Hepatocyte (in vitro differentiated cells): ENCODE data around the gene KCNIP2. TPM values are rescaled to one million over a fixed set of nuclear protein-coding genes. Genes with fewer than 3 reads are reported as not detected.

ENCODE experiments used
- DNase-seq: peaks from one replicate; pipeline ENCODE4 v3.0.0-alpha.2; 2016; ENCODE audit warnings: low spot score
- H2AFZ ChIP-seq: fragments of 200-600 bp; sonication (generic); 2 replicates; pipeline ENCODE4 v1.6.0; 2016; ENCODE audit warnings: antibody characterized with exemption, mild to moderate bottlenecking
- H3K27ac ChIP-seq: fragments of 200-600 bp; sonication (generic); 2 replicates; pipeline ENCODE4 v1.5.1; 2016; ENCODE audit warnings: mild to moderate bottlenecking
- H3K27me3 ChIP-seq: fragments of 200-600 bp; sonication (generic); 2 replicates; pipeline ENCODE4 v1.6.1; 2016
- H3K36me3 ChIP-seq: fragments of 200-600 bp; sonication (generic); replicated peaks from 2 replicates; pipeline ENCODE4 v1.5.1; 2016; ENCODE audit warnings: low read depth; ENCODE audit not compliant: insufficient read depth
- H3K4me1 ChIP-seq: fragments of 200-600 bp; sonication (generic); 2 replicates; pipeline ENCODE4 v1.5.1; 2016; ENCODE audit warnings: mild to moderate bottlenecking, moderate library complexity; ENCODE audit not compliant: insufficient read depth
- H3K4me2 ChIP-seq: fragments of 200-600 bp; sonication (generic); 2 replicates; pipeline ENCODE4 v1.6.0; 2016
- H3K4me3 ChIP-seq: fragments of 200-600 bp; sonication (generic); 2 replicates; pipeline ENCODE4 v1.5.1; 2016; ENCODE audit warnings: mild to moderate bottlenecking
- H3K79me2 ChIP-seq: fragments of 200-600 bp; sonication (generic); 2 replicates; pipeline ENCODE4 v1.6.0; 2017; ENCODE audit warnings: mild to moderate bottlenecking
- H3K9me2 ChIP-seq: fragments of 200-600 bp; sonication (generic); replicated peaks from 2 replicates; pipeline ENCODE4 v1.6.0; 2017; ENCODE audit warnings: mild to moderate bottlenecking; ENCODE audit not compliant: insufficient read depth
- H3K9me3 ChIP-seq: fragments of 200-600 bp; sonication (generic); 2 replicates; pipeline ENCODE4 v1.5.1; 2016; ENCODE audit warnings: low read depth, mild to moderate bottlenecking
- H4K20me1 ChIP-seq: fragments of 200-600 bp; sonication (generic); 2 replicates; pipeline ENCODE4 v1.6.0; 2016; ENCODE audit warnings: mild to moderate bottlenecking; ENCODE audit not compliant: insufficient read depth, poor library complexity, severe bottlenecking
- EZH2 ChIP-seq: fragments of 200-600 bp; sonication (generic); IDR thresholded peaks from 2 replicates; pipeline ENCODE4 v1.6.1; 2016; ENCODE audit warnings: antibody characterized with exemption, mild to moderate bottlenecking, borderline replicate concordance
- EZH2phosphoT487 ChIP-seq: fragments of 200-600 bp; sonication (generic); IDR thresholded peaks from one replicate; pipeline ENCODE4 v1.6.1; 2018; ENCODE audit warnings: antibody characterized with exemption, mild to moderate bottlenecking, low read depth, moderate library complexity; ENCODE audit not compliant: unreplicated experiment, severe bottlenecking
- WGBS: methylation state at CpG from one replicate; pipeline ENCODE4 v1.1.6; 2016; ENCODE audit warnings: low lambda C conversion rate; ENCODE audit errors: missing lambda C conversion rate; 5-methylcytosine and 5-hydroxymethylcytosine counted together
- polyA plus RNA-seq: library from polyadenylated mRNA; unstranded; fragments of >200 nt; fragmentation: Nextera tagmentation; extraction: Ambion mirVana; gene quantifications from 2 replicates; pipeline ENCODE4 v1.2.1, GENCODE V29; 2016
- total RNA-seq: library from RNA; depleted of rRNA; stranded (reverse); fragments of >200 nt; gene quantifications from 2 replicates; pipeline ENCODE4 v1.2.3, GENCODE V29; 2014
- TF ChIP-seq, protein P1 (sequence below): fragments of 200-600 bp; sonication (generic); IDR thresholded peaks from 2 replicates; pipeline ENCODE4 v1.5.1; 2016; ENCODE audit warnings: antibody characterized with exemption, mild to moderate bottlenecking; ENCODE audit not compliant: poor library complexity

The KCNIP2 gene
- total and polyA plus RNA-seq, 2 experiments from 2014 or later = 0.87 to 1.0 TPM

DNA sequence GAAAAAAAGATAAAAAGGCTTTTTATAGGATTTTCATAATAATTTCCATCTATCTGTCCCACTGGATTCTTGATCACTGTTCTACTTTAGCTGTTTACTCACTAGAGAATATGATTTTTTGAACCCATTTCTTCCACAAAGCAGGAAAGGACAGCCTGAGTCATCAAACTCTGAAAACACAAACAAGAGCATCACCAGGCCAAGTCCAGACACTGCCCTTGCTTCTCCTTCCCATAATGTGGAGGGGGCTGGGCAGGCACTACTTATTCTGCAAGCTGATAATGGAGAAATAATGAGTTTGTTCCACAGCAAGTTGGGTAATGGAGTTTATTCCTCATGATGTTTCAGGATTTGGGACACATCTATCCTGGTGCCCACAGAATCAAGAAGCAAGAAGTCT, 13.0 kb upstream of the KCNIP2 start:
- TF ChIP-seq EZH2phosphoT487 (no peak), EZH2 (no peak)
- TF ChIP-seq, protein P1, sequence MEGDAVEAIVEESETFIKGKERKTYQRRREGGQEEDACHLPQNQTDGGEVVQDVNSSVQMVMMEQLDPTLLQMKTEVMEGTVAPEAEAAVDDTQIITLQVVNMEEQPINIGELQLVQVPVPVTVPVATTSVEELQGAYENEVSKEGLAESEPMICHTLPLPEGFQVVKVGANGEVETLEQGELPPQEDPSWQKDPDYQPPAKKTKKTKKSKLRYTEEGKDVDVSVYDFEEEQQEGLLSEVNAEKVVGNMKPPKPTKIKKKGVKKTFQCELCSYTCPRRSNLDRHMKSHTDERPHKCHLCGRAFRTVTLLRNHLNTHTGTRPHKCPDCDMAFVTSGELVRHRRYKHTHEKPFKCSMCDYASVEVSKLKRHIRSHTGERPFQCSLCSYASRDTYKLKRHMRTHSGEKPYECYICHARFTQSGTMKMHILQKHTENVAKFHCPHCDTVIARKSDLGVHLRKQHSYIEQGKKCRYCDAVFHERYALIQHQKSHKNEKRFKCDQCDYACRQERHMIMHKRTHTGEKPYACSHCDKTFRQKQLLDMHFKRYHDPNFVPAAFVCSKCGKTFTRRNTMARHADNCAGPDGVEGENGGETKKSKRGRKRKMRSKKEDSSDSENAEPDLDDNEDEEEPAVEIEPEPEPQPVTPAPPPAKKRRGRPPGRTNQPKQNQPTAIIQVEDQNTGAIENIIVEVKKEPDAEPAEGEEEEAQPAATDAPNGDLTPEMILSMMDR = no peak
- no peaks in the 10 kb centered on the region for H3K36me3 ChIP-seq

DNA sequence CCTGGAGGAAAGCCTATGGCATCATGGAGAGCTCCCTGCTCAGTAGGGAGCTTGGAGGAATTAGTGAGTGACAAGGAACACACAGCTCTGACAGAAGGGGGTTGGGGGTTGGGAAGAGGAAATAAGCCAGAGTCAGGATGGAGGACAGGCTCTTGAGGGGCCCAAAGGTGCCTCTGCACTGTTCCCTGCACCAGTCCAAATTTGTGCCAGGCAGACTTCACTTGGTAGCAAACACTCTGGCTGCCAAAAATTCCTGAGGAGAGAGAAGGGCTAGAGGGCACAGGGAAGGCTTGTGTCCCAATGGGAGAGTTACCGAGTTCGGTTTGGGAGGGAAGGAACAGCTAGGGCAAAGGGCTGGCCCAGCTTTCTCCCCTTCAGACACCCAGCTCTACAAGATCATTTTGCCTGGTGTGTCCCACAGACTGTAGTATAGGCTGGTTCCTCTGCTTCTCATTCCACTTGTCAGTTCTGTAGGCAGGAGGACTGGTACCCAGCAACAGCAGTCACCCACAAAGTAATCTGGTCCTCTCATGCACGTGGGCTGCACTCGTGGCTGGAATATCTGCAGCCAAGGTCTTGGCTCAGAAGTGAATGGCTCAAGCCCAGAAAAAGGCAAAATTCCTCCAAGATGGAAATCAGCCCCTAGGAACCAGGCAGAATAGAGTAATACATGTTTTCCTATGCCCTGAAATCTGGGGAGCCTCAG, 8.0 kb upstream of the KCNIP2 start:
- Histone ChIP-seq H2AFZ (no peak overlapping the region), H3K4me1 (no peaks in the 10 kb centered on the region), H3K9me3 (no peaks in the 10 kb centered on the region), H3K4me2 (no peak overlapping the region), H3K36me3 (no peaks in the 10 kb centered on the region), H4K20me1 (peaks cover 3% of the 10 kb centered on the region), H3K4me3 (no peak overlapping the region), H3K27ac (no peak overlapping the region), H3K27me3 (no peaks in the 10 kb centered on the region), H3K9me2 (no peaks in the 10 kb centered on the region), H3K79me2 (no peaks in the 10 kb centered on the region)
- no peak for DNase-seq
- 94% methylated on average over 4 of the region's 4 CpGs for WGBS
- TF ChIP-seq EZH2phosphoT487 (no peak), EZH2 (no peak)
- TF ChIP-seq, protein P1 = no peak

More for the DNA sequence above, 13.0 kb upstream of the KCNIP2 start:
- Histone ChIP-seq H3K27ac (no peak overlapping the region), H3K9me2 (no peaks in the 10 kb centered on the region), H2AFZ (no peak overlapping the region), H4K20me1 (peaks cover 3% of the 10 kb centered on the region), H3K9me3 (no peaks in the 10 kb centered on the region), H3K27me3 (no peaks in the 10 kb centered on the region), H3K4me2 (no peak overlapping the region), H3K79me2 (no peaks in the 10 kb centered on the region), H3K4me1 (no peaks in the 10 kb centered on the region), H3K4me3 (no peak overlapping the region)
- DNase-seq = no peak

DNA sequence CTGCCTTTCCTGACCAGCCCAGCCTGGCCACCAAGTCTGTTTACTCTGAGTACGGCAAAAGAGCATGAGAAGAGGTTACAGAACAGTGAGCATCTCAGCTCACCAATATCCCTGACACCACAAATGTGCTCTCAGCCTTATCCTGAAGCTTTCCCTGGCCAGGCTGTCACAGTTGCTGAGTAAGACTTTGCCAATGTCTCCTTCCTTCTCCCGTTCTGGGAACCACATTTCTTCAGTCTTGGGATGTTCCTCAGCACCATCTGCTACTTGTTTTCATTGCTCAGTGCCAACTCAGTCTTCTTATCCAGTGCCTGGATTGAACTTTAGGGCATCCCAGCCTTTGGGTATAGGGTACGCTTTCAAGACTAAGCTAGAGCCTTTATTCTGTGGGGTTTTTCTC, 7.1 kb upstream of the KCNIP2 start:
- Histone ChIP-seq H3K79me2 (no peaks in the 10 kb centered on the region), H2AFZ (no peak overlapping the region), H3K4me2 (no peak overlapping the region), H3K27me3 (no peaks in the 10 kb centered on the region), H3K36me3 (no peaks in the 10 kb centered on the region), H4K20me1 (peaks cover 1% of the 10 kb centered on the region), H3K9me2 (no peaks in the 10 kb centered on the region), H3K4me3 (no peak overlapping the region), H3K4me1 (no peaks in the 10 kb centered on the region), H3K9me3 (no peaks in the 10 kb centered on the region), H3K27ac (no peak overlapping the region)
- no peak for TF ChIP-seq EZH2
- TF ChIP-seq, protein P1 = no peak
- TF ChIP-seq EZH2phosphoT487 = no peak
- no peak for DNase-seq
- WGBS = 92% methylated on average over 3 of the region's 3 CpGs
